Measurements from ENCODE around the gene SLCO3A1.

GRCh38 chr15:91849180-91849579 lies 4.3 kb upstream of the SLCO3A1 start:
- TF ChIP-seq POLR2A (IDR thresholded peaks at IDR 0.05; ENCODE audit: low read length) (no peak), GATA1 (IDR thresholded peaks at IDR 0.05; ENCODE audit: low read depth, low read length) (no peak)

Measured in erythroblast (primary cell).